ENCODE results near the gene TAF4. TPM values are rescaled to one million over a fixed set of nuclear protein-coding genes. Genes with fewer than 3 reads are reported as not detected.
"Not testable (repeated sequence)": the region's sequence is repeated elsewhere in the genome, so short reads cannot be mapped to it uniquely, and the experiment has no call there.

Gene TAF4
- total RNA-seq, 4 donors from 2014 or later, result 18.0 to 31.8 (median 25.8) TPM

DNA sequence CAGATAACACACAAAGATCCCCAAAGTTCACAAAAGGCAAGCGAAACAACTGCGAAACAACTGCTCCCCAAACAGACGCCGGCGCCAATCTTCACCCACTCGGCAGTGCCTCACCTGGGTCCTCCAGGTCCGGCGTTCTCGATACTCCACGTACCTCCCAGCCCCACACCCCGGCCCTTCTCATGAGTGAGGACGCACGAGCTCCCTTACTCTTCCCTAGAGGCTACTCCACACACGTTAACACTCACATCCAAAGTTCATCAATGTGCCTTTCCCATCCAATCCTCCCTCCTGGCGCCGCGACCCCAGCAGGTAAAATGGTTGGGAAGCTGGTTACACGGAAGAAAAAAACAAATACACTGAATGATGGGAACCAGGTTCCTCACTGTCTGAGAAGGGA, 77.0 kb downstream of the TAF4 start:
- 95% methylated on average over 18 of the region's 18 CpGs for WGBS

DNA sequence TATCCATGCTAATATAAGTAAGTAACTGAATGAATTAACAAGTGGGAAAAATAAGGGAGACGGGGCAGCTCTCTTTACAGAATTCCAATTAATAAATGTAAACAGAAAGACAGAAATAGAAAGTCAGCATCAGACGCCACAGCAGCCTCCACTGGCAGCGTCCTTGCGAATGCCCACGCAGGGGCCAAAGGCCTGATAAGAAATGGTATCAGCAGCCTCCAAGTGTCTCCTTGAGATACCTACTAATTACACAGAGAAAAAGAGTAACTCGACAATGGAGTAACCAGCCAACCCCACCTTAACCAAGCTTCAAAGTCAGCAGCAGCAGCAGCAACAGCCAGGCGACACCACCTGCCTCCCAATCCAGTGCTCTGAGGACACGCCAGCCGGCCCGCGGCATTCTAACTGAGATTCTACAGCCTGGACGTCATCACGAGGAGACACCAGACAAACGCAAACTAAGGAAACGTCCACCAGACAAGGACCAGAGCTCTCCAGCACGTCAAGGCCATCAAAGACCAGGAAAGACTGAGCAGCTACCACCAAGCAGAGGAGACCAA, 78.8 kb downstream of the TAF4 start:
- H3K36me3 ChIP-seq, result peaks cover 63% of the 10 kb centered on the region
- no peak overlapping the region for H3K4me3 ChIP-seq
- TF ChIP-seq POLR2A (IDR thresholded peaks at IDR 0.05) (no peak), EP300 (IDR thresholded peaks at IDR 0.05) (no peak), POLR2AphosphoS5 (IDR thresholded peaks at IDR 0.05) (no peak)
- TF ChIP-seq, protein P1, sequence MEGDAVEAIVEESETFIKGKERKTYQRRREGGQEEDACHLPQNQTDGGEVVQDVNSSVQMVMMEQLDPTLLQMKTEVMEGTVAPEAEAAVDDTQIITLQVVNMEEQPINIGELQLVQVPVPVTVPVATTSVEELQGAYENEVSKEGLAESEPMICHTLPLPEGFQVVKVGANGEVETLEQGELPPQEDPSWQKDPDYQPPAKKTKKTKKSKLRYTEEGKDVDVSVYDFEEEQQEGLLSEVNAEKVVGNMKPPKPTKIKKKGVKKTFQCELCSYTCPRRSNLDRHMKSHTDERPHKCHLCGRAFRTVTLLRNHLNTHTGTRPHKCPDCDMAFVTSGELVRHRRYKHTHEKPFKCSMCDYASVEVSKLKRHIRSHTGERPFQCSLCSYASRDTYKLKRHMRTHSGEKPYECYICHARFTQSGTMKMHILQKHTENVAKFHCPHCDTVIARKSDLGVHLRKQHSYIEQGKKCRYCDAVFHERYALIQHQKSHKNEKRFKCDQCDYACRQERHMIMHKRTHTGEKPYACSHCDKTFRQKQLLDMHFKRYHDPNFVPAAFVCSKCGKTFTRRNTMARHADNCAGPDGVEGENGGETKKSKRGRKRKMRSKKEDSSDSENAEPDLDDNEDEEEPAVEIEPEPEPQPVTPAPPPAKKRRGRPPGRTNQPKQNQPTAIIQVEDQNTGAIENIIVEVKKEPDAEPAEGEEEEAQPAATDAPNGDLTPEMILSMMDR (IDR thresholded peaks at IDR 0.05), result no peak
- no peak for DNase-seq (ENCODE audit: low spot score in 2 of 2)
- no peaks in the 10 kb centered on the region for H3K4me1 ChIP-seq
- peaks cover 3% of the 10 kb centered on the region for H3K9me3 ChIP-seq
- no peak overlapping the region for H3K27ac ChIP-seq
- no peaks in the 10 kb centered on the region for H3K27me3 ChIP-seq
- WGBS, result 93% methylated on average over 16 of the region's 16 CpGs

More for the DNA sequence above, 77.0 kb downstream of the TAF4 start:
- Histone ChIP-seq H3K27ac (no peak overlapping the region), H3K4me1 (no peaks in the 10 kb centered on the region), H3K9me3 (peaks cover 6% of the 10 kb centered on the region), H3K4me3 (no peak overlapping the region), H3K36me3 (peaks cover 75% of the 10 kb centered on the region), H3K27me3 (no peaks in the 10 kb centered on the region)
- no peak for DNase-seq (ENCODE audit: low spot score in 2 of 2)
- TF ChIP-seq POLR2AphosphoS5 (IDR thresholded peaks at IDR 0.05) (no peak), POLR2A (IDR thresholded peaks at IDR 0.05) (no peak), EP300 (IDR thresholded peaks at IDR 0.05) (no peak)
- TF ChIP-seq, protein P1 (IDR thresholded peaks at IDR 0.05), result no peak

DNA sequence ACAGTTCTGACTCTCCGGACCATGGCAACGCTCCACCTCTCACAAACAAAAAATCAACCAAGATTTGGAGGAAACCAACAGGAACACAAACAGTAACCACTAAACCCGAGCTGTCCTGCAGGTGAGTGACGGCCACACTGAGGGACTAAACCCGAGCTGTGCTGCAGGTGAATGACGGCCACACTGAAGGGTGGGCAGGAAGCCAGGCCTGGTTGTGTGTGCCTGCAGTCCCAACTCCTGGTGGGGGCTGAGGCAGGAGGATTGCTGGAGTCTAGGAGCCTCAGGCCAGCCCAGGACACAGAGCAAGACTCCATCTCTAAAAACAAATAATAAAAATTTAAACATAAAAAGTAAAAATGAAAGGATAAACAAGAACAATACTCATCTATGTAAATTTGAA, 80.6 kb downstream of the TAF4 start:
- 92% methylated on average over 6 of the region's 6 CpGs for WGBS
- no peak for DNase-seq (ENCODE audit: low spot score in 2 of 2)
- H3K4me1 ChIP-seq, result no peaks in the 10 kb centered on the region
- no peak overlapping the region for H3K27ac ChIP-seq
- TF ChIP-seq POLR2A (IDR thresholded peaks at IDR 0.05), result no peak
- TF ChIP-seq EP300 (IDR thresholded peaks at IDR 0.05), result no peak
- TF ChIP-seq, protein P1 (IDR thresholded peaks at IDR 0.05), result no peak
- no peak for TF ChIP-seq POLR2AphosphoS5 (IDR thresholded peaks at IDR 0.05)
- no peaks in the 10 kb centered on the region for H3K9me3 ChIP-seq
- H3K36me3 ChIP-seq, result peaks cover 50% of the 10 kb centered on the region
- no peaks in the 10 kb centered on the region for H3K27me3 ChIP-seq
- no peak overlapping the region for H3K4me3 ChIP-seq

DNA sequence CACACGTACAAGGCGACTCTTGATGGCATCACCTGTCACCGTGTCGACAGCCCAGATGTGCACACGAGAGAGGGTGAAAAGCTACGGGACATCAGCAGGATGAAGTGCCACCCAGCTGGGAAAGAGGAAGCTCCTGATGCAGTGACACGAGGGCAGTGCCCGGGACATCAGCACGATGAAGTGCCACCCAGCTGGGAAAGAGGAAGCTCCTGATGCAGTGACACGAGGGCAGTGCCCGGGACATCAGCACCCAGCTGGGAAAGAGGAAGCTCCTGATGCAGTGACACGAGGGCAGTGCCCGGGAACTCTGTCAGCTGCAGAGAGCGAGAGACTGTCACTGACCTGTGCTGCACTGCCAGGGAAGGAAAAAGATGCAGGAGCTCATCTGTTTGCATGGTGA, 81.2 kb downstream of the TAF4 start:
- not testable (repeated sequence) for DNase-seq (ENCODE audit: low spot score in 2 of 2)
- 90% methylated on average over 12 of the region's 14 CpGs for WGBS
- H3K36me3 ChIP-seq, result peaks cover 52% of the 10 kb centered on the region

DNA sequence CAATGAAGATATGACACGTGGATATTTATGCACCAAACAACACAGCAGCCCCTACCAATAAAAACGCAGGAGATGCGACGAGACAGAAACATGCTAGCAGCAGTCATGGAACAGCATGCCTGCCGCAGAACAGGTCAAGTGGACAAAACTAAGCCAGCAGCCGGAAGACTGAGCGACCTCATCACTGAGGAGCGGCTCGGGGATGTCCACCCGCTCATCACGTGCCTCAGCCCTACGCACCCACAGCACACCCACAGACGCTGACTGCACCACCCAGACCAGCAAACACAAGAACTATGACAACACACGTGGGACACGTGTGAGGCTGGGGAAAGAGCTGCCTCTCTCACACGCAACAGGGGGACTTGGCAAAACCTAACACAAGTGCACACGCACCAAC, 81.7 kb downstream of the TAF4 start:
- Histone ChIP-seq H3K27ac (no peak overlapping the region), H3K27me3 (no peaks in the 10 kb centered on the region), H3K36me3 (peaks cover 55% of the 10 kb centered on the region), H3K4me3 (no peak overlapping the region), H3K9me3 (no peaks in the 10 kb centered on the region), H3K4me1 (no peaks in the 10 kb centered on the region)
- WGBS, result 84% methylated on average over 17 of the region's 17 CpGs
- TF ChIP-seq POLR2AphosphoS5 (IDR thresholded peaks at IDR 0.05) (no peak), EP300 (IDR thresholded peaks at IDR 0.05) (no peak), POLR2A (IDR thresholded peaks at IDR 0.05) (no peak)
- TF ChIP-seq, protein P1 (IDR thresholded peaks at IDR 0.05), result no peak
- DNase-seq (ENCODE audit: low spot score in 2 of 2), result no peak

More for the DNA sequence above, 81.2 kb downstream of the TAF4 start:
- H3K9me3 ChIP-seq, H3K4me1 ChIP-seq, H3K4me3 ChIP-seq, H3K27me3 ChIP-seq, H3K27ac ChIP-seq: not testable (repeated sequence)

DNA sequence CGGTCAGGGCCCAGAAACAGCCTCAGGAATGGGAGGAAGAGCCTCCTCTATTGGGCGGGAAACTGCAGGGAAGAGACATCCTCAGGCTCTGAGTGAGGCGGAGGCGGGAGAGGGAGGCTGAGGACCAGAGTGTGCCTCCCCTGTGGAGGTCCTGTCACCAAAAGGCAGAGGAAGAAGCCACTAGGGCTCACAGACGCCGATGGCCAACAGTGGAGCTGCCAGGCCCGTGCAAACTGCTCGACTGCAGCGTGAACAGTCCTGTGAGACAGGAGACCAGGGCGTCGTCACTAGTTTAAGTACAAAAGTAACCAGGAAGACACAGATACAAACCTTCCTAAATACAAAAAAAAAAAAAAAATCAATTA, 82.7 kb downstream of the TAF4 start:
- 95% methylated on average over 11 of the region's 11 CpGs for WGBS

More for the DNA sequence above, 82.7 kb downstream of the TAF4 start:
- no peak overlapping the region for H3K27ac ChIP-seq
- TF ChIP-seq, protein P1 (IDR thresholded peaks at IDR 0.05), result no peak
- no peak for TF ChIP-seq POLR2A (IDR thresholded peaks at IDR 0.05)
- no peak for TF ChIP-seq POLR2AphosphoS5 (IDR thresholded peaks at IDR 0.05)
- H3K27me3 ChIP-seq, result no peaks in the 10 kb centered on the region
- peaks cover 50% of the 10 kb centered on the region for H3K36me3 ChIP-seq
- DNase-seq (ENCODE audit: low spot score in 2 of 2), result no peak
- H3K4me1 ChIP-seq, result no peaks in the 10 kb centered on the region
- no peak overlapping the region for H3K4me3 ChIP-seq
- no peaks in the 10 kb centered on the region for H3K9me3 ChIP-seq
